ENCODE data around the gene ATP4A.

GRCh38 chr19:35592226-35592625 lies 28.8 kb upstream of the ATP4A start:
- TF ChIP-seq POLR2AphosphoS5 (IDR thresholded peaks at IDR 0.05; ENCODE audit: borderline replicate concordance, low read depth, low read length) (no peak), EZH2 (IDR thresholded peaks at IDR 0.05) (no peak)

All from SK-N-MC (cell line).